Fibroblast of villous mesenchyme (primary cell): ENCODE data around the gene KATNIP. TPM values are rescaled to one million over a fixed set of nuclear protein-coding genes. Genes with fewer than 3 reads are reported as not detected.

ENCODE experiments used
- DNase-seq: peaks from one replicate; pipeline ENCODE4 v3.0.0-alpha.2; 2010; ENCODE audit warnings: low read depth
- H3K4me3 ChIP-seq: 2 replicates; pipeline ENCODE4 v1.5.1; 2011; ENCODE audit warnings: low read depth, mild to moderate bottlenecking, low read length
- CTCF ChIP-seq: IDR thresholded peaks from 2 replicates; pipeline ENCODE4 v1.5.1; 2012; ENCODE audit warnings: low read depth, mild to moderate bottlenecking, low read length; ENCODE audit not compliant: insufficient read depth
- total RNA-seq: library from RNA; depleted of rRNA; stranded (reverse); fragments of >200 nt; gene quantifications from 2 replicates; pipeline ENCODE4 v1.2.3, GENCODE V29; 2012

Gene KATNIP
- total RNA-seq, 1 donor, result 25.5 TPM

- TF ChIP-seq CTCF, result no peak
These were observed 35.3 kb downstream of the KATNIP start for GRCh38 chr16:27585200-27585599.

GRCh38 chr16:27586711-27587110 lies 36.8 kb downstream of the KATNIP start:
- no peak for DNase-seq
- TF ChIP-seq CTCF, result no peak
- no peak overlapping the region for H3K4me3 ChIP-seq

More at GRCh38 chr16:27585200-27585599, 35.3 kb downstream of the KATNIP start:
- no peak for DNase-seq
- H3K4me3 ChIP-seq, result no peak overlapping the region

- no peak for TF ChIP-seq CTCF
- H3K4me3 ChIP-seq, result no peak overlapping the region
- DNase-seq, result no peak
These were observed 38.1 kb downstream of the KATNIP start for GRCh38 chr16:27588057-27588456.

DNA sequence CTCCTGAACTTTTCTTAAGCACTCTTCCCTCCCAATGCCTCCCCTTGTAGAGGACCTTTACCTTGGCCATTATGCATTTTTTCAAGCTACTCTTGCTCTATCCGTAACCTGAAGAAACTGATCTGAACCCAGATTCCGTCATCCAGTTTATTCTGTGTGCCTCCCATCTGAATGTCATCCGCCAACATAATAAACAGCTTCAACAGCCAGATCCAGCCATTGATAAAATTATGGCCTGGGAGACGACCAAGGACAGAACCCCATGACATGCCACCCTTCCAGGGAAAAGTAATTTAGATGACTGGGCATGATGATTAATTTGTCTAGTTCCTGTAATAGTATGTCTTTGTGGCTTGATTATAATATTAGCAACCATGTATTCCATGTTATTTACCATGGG lies 41.9 kb downstream of the KATNIP start:
- no peak for TF ChIP-seq CTCF
- H3K4me3 ChIP-seq, result no peak overlapping the region
- DNase-seq, result no peak

DNA sequence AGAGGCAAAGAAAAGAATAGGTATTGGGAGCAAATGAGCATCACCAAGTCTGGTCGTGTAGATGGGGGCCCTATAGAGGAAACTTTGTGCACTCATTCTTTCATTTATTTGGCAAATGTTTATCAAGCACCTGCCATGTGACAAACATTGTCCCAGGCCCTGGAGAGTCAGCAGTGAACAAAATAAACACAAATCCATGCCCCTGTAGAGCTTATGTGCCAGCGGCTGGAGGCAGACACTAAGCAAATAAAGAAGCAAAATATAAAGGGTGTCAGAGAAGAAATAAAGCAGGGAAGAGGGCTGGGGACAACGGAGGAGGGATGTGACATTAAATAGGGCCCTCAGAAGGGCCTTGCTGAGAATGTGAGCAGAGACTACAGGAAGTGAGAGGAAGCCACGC lies 45.5 kb downstream of the KATNIP start:
- H3K4me3 ChIP-seq, result no peak overlapping the region
- no peak for DNase-seq
- no peak for TF ChIP-seq CTCF

DNA sequence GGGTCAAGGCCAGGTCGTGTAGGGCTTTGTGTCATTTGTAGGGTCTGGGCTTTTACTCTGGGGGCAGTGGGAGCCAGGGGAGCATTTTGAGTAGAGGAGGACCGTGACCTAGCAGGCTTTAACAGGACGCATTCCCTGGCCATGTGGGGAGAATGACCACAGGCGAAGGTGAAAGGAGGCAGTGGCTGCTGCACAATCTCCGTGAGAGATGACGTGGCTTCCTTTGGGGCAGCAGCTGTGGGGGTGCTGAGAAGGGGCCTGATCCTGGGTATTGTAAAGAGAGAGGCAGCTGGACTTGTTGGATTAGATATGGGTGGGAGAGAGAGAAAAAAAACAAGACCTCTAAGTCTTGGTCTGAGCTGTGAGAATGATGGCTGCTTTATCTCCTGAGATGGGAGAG lies 46.0 kb downstream of the KATNIP start:
- no peak overlapping the region for H3K4me3 ChIP-seq
- DNase-seq, result peak; percentile 57
- TF ChIP-seq CTCF, result no peak

DNA sequence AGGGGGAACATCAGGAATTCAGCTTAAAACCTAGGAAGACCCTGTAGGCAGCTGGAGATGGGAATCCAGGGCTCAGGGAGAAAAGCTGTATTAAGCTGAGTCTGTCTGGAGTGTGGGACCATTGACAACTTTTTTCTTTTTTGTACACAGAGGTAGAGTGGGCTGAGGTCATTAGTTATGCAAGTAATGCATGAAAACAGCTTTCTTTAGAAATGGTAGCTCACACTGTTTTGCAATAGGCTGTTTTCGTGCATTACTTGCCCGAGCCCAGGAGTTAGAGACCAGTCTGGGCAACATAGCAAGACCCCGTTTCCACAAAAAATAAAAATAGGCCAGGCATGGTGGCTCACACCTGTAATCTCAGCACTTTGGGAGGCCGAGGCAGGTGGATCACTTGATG lies 46.5 kb downstream of the KATNIP start:
- DNase-seq, result peak; percentile 51
- TF ChIP-seq CTCF, result no peak

More for the DNA sequence above, 46.5 kb downstream of the KATNIP start:
- H3K4me3 ChIP-seq, result no peak overlapping the region
